Uterus (tissue), 2 donors: ENCODE data around the gene MARK2.

ENCODE experiments used
- CTCF ChIP-seq, 4 experiments: fragments of 200-600 bp in 2 of 4; fragments of 450-650 bp in 2 of 4; sonication (generic) in 2 of 4; IDR thresholded peaks; one replicate each; pipeline ENCODE4 v1.5.1; 2016 to 2019; ENCODE audit warnings: antibody characterized with exemption in 4 of 4, mild to moderate bottlenecking in 2 of 4, moderate library complexity in 1 of 4
- POLR2A ChIP-seq, 2 donors: fragments of 450-650 bp; IDR thresholded peaks; one replicate each; pipeline ENCODE4 v1.6.1; 2016; ENCODE audit warnings: antibody characterized with exemption in 2 of 2, mild to moderate bottlenecking in 1 of 2, moderate library complexity in 1 of 2

DNA sequence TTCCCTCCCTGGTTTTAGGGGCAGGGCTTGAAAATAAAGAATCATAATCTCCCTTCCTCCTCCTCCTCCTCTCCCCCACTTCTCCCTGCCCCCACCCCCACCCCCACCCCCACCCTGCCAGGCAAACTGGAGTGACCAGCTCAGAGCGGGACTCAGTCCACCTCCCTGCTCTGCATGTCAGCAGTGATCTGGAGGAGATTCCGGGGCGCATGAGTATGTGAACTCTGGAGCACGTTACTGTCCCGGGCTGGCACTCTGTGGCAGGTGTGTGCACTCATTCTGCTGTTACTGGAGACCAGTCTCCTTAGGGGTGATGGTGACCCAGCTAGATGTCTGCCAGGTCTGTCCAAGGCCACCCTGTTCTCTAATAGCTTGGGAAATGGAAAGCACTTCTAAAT lies 33.9 kb downstream of the MARK2 start:
- TF ChIP-seq CTCF (IDR thresholded peaks at IDR 0.05) (no peak), POLR2A (IDR thresholded peaks at IDR 0.05) (no peak)
